Left forelimb (tissue), 1 donor: ENCODE measurements around the gene OS9.

Experiments
- DNase-seq: peaks from one replicate; pipeline ENCODE4 v3.0.0-alpha.2; 2018; ENCODE audit warnings: low spot score

The OS9 gene

GRCh38 chr12:57769594-57769993, 75.7 kb downstream of the OS9 start:
- no peak for DNase-seq

DNA sequence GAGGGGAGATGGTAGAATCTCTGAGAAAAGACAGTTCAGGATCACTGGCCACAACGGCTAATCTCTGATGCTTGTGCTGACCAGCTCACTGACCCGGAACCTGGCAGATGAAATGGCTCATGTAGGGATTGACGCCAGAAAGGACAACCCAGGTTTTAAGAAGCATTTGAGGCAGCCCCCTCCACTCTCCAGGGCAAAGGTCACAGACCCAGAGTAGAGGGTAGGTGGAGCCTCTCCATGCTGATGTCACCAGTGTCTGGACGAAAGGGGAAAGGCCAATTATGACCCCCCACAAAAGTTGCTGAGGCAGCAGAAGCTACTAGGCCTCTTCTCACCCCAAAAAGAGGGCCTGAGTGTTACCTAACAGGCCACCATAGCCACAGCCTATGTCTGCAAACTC, 76.8 kb downstream of the OS9 start:
- no peak for DNase-seq
